SK-N-SH (cell line): Measurements from ENCODE around the gene SHROOM4. TPM values are rescaled to one million over a fixed set of nuclear protein-coding genes. Genes with fewer than 3 reads are reported as not detected.

Source experiments
- CTCF ChIA-PET: fragments of 300-600, 350-600 bp; formaldehyde crosslinking; extraction: SDS; loops from one replicate; lab custom pipeline; 2021; lab: Yijun Ruan, JAX
- POLR2A ChIA-PET: fragments of 350-600 bp; sonication (Branson Sonifier 250); formaldehyde crosslinking; extraction: SDS; loops from one replicate; lab custom pipeline; 2020; ENCODE audit warnings: antibody characterized with exemption, inconsistent platforms; lab: Yijun Ruan, JAX
- DNase-seq: peaks from one replicate; pipeline ENCODE4 v3.0.0; 2012
- H2AFZ ChIP-seq: fragments of 200-600 bp; sonication (generic); 2 replicates; pipeline ENCODE4 v1.8.1; 2016; ENCODE audit warnings: antibody characterized with exemption, mild to moderate bottlenecking, low read depth
- H3F3A ChIP-seq: fragments of 200-600 bp; sonication (generic); replicated peaks from 2 replicates; pipeline ENCODE3; 2016; ENCODE audit warnings: antibody characterized with exemption, mild to moderate bottlenecking; ENCODE audit not compliant: insufficient read depth
- H3K27ac ChIP-seq, 2 experiments: fragments of 200-500 bp in 1 of 2; fragments of 200-600 bp in 1 of 2; sonication (Bioruptor generic) in 1 of 2; sonication (generic), shearing (Covaris generic) in 1 of 2; 2 replicates each; pipeline versions ENCODE4 v1.5.1 to v1.6.1; 2014 to 2016; ENCODE audit warnings: low read depth in 2 of 2, inconsistent platforms in 1 of 2, low read length in 1 of 2, mild to moderate bottlenecking in 1 of 2, mixed read lengths in 1 of 2
- H3K27me3 ChIP-seq: fragments of 200-600 bp; sonication (generic), shearing (Covaris generic); 2 replicates; pipeline ENCODE4 v1.6.1; 2016; ENCODE audit warnings: mixed run types; ENCODE audit not compliant: insufficient read depth
- H3K36me3 ChIP-seq, 2 experiments: fragments of 200-500 bp in 1 of 2; fragments of 200-600 bp in 1 of 2; sonication (Bioruptor generic) in 1 of 2; sonication (generic) in 1 of 2; replicated peaks in 1 of 2; 2 replicates each; pipeline versions ENCODE3 to v1.5.1; 2014 to 2016; ENCODE audit warnings: low read length in 1 of 2, mild to moderate bottlenecking in 1 of 2; ENCODE audit not compliant: insufficient read depth in 2 of 2, control insufficient read depth in 1 of 2
- H3K4me1 ChIP-seq, 2 experiments: fragments of 200-500 bp in 1 of 2; fragments of 200-600 bp in 1 of 2; sonication (Bioruptor generic) in 1 of 2; sonication (generic), shearing (Covaris generic) in 1 of 2; 2 replicates each; pipeline versions ENCODE4 v1.5.1 to v1.6.1; 2014 to 2016; ENCODE audit warnings: low read depth in 1 of 2, low read length in 1 of 2, mixed run types in 1 of 2; ENCODE audit not compliant: insufficient read depth in 2 of 2, control insufficient read depth in 1 of 2
- H3K4me2 ChIP-seq: fragments of 200-600 bp; sonication (generic), shearing (Covaris generic); 2 replicates; pipeline ENCODE4 v1.6.1; 2017; ENCODE audit warnings: mixed run types
- H3K4me3 ChIP-seq, 2 experiments: fragments of 200-500 bp in 1 of 2; fragments of 200-600 bp in 1 of 2; sonication (Bioruptor generic) in 1 of 2; sonication (generic), shearing (Covaris generic) in 1 of 2; 2 replicates each; pipeline versions ENCODE4 v1.5.1 to v1.8.1; 2014 to 2016; ENCODE audit warnings: low read depth in 2 of 2, inconsistent platforms in 1 of 2, low read length in 1 of 2, mild to moderate bottlenecking in 1 of 2, mixed read lengths in 1 of 2, moderate library complexity in 1 of 2
- H3K79me2 ChIP-seq: fragments of 200-600 bp; sonication (generic); 2 replicates; pipeline ENCODE4 v1.8.1; 2017; ENCODE audit warnings: mild to moderate bottlenecking; ENCODE audit not compliant: insufficient read depth
- H3K9ac ChIP-seq: fragments of 200-600 bp; sonication (generic); 2 replicates; pipeline ENCODE4 v1.6.1; 2017; ENCODE audit warnings: mixed run types
- H3K9me2 ChIP-seq: fragments of 200-600 bp; sonication (generic); 2 replicates; pipeline ENCODE4 v1.6.1; 2017; ENCODE audit warnings: mixed run types
- H3K9me3 ChIP-seq: fragments of 200-600 bp; sonication (generic); 2 replicates; pipeline ENCODE4 v1.6.1; 2017; ENCODE audit warnings: mixed run types, mild to moderate bottlenecking, moderate library complexity
- H4K20me1 ChIP-seq: fragments of 200-600 bp; sonication (generic); 2 replicates; pipeline ENCODE4 v1.6.1; 2017; ENCODE audit warnings: mild to moderate bottlenecking, mixed run types; ENCODE audit not compliant: insufficient read depth
- ELF1 ChIP-seq: IDR thresholded peaks from 2 replicates; pipeline ENCODE4 v1.4.0; 2012
- FOSL2 ChIP-seq: IDR thresholded peaks from 2 replicates; pipeline ENCODE4 v1.4.0; 2012; ENCODE audit warnings: low read depth, mild to moderate bottlenecking, moderate library complexity, borderline replicate concordance
- FOXM1 ChIP-seq: IDR thresholded peaks from 2 replicates; pipeline ENCODE4 v1.4.0; 2012; ENCODE audit warnings: low read depth, mild to moderate bottlenecking
- GABPA ChIP-seq: IDR thresholded peaks from 2 replicates; pipeline ENCODE4 v1.4.0; 2012; ENCODE audit warnings: low read depth, mild to moderate bottlenecking
- GATA2 ChIP-seq: sonication (generic); formaldehyde crosslinking; IDR thresholded peaks from 2 replicates; pipeline ENCODE4 v1.5.0; 2020; ENCODE audit warnings: mild to moderate bottlenecking, missing genetic modification reagents
- IRF3 ChIP-seq: fragments of 150-350 bp; IDR thresholded peaks from 2 replicates; pipeline ENCODE4 v1.6.1; 2016; ENCODE audit warnings: mild to moderate bottlenecking, low read depth, low read length
- JUND ChIP-seq: IDR thresholded peaks from 2 replicates; pipeline ENCODE4 v1.4.0; 2012
- MEF2A ChIP-seq: IDR thresholded peaks from 2 replicates; pipeline ENCODE4 v1.4.0; 2012; ENCODE audit warnings: low read depth, borderline replicate concordance
- NRF1 ChIP-seq: IDR thresholded peaks from 2 replicates; pipeline ENCODE4 v1.6.1; 2012; ENCODE audit warnings: low read depth, mild to moderate bottlenecking, low read length
- REST ChIP-seq: IDR thresholded peaks from 2 replicates; pipeline ENCODE4 v1.6.1; 2012; ENCODE audit warnings: mild to moderate bottlenecking, low read depth, low read length, moderate library complexity
- SMC3 ChIP-seq: IDR thresholded peaks from 2 replicates; pipeline ENCODE4 v1.6.1; 2012; ENCODE audit warnings: low read depth, low read length, improper control_type of control experiment
- TCF12 ChIP-seq: IDR thresholded peaks from 2 replicates; pipeline ENCODE4 v1.4.0; 2012
- TEAD4 ChIP-seq: IDR thresholded peaks from 2 replicates; pipeline ENCODE4 v1.4.0; 2012; ENCODE audit warnings: mild to moderate bottlenecking, borderline replicate concordance; ENCODE audit not compliant: insufficient read depth
- polyA plus RNA-seq, 3 experiments: library from polyadenylated mRNA; depleted of rRNA; stranded (reverse); fragments of >200 nt; gene quantifications; 2 replicates each; pipeline ENCODE4 v1.2.3, GENCODE V29; 2012
- TF ChIP-seq, protein P1 (sequence below): IDR thresholded peaks from 2 replicates; pipeline ENCODE4; 2012

Gene SHROOM4
- polyA plus RNA-seq, 1 of the 3 experiments (the other 2 are of a cell fraction), result 0.31 TPM

DNA sequence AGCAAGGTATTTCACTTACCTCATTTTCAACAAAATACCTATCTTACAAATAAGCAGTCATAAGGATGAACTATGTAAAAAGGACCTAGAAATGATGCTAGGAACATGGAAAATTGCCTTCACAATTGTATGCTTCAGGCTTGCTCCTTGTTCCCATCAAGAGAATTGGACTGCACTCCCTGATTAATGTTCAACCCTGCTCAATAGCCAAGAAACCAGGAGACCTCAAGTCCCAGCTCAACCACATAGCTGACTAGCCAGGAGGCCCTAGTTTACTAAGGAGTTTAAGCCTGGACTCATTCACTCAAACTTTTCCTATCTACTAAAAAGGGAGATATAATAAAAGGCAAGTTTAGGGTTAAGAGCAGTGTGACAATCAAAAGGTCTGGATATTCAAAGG, 196.8 kb downstream of the SHROOM4 start:
- ChIA-PET CTCF (no interaction called here), POLR2A (no interaction called here)
- no peak for DNase-seq

More for the DNA sequence above, 196.8 kb downstream of the SHROOM4 start:
- TF ChIP-seq NRF1 (no peak), REST (no peak), JUND (no peak), SMC3 (no peak), FOSL2 (no peak), GABPA (no peak), ELF1 (no peak), FOXM1 (no peak), TEAD4 (no peak), GATA2 (no peak), IRF3 (no peak), TCF12 (no peak), MEF2A (no peak)
- TF ChIP-seq, protein P1, sequence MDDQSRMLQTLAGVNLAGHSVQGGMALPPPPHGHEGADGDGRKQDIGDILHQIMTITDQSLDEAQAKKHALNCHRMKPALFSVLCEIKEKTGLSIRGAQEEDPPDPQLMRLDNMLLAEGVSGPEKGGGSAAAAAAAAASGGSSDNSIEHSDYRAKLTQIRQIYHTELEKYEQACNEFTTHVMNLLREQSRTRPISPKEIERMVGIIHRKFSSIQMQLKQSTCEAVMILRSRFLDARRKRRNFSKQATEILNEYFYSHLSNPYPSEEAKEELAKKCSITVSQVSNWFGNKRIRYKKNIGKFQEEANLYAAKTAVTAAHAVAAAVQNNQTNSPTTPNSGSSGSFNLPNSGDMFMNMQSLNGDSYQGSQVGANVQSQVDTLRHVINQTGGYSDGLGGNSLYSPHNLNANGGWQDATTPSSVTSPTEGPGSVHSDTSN, result no peak
- H3K27ac ChIP-seq, result no peak overlapping the region
- H3K9ac ChIP-seq, result no peak overlapping the region
- peaks cover 0 to 4% of the 10 kb centered on the region in 2 experiments; a peak in 1 of 4 replicates for H3K4me1 ChIP-seq
- H4K20me1 ChIP-seq, result no peaks in the 10 kb centered on the region
- no peaks in the 10 kb centered on the region for H3F3A ChIP-seq
- H3K79me2 ChIP-seq, result no peaks in the 10 kb centered on the region
- no peaks in the 10 kb centered on the region for H3K27me3 ChIP-seq
- no peaks in the 10 kb centered on the region; the same call in 1 of the 2 replicates for H3K9me2 ChIP-seq
- H3K9me3 ChIP-seq, result no peaks in the 10 kb centered on the region
- H3K4me3 ChIP-seq, result no peak overlapping the region
- no peak overlapping the region for H3K4me2 ChIP-seq
- no peak overlapping the region for H2AFZ ChIP-seq
- no peaks in the 10 kb centered on the region for H3K36me3 ChIP-seq
